ENCODE measurements around the gene METTL22.

GRCh38 chr16:8676737-8677375 lies 55.4 kb downstream of the METTL22 start:
- no peak for TF ChIP-seq CTCF (IDR thresholded peaks at IDR 0.05)
- no peak for TF ChIP-seq POLR2A (IDR thresholded peaks at IDR 0.05)

Measured in body of pancreas (tissue), 4 donors.